NCI-H187 (cell line): ENCODE results near the gene FIGLA.
"Not testable (repeated sequence)": the region's sequence is repeated elsewhere in the genome, so short reads cannot be mapped to it uniquely, and the experiment has no call there.

Experiments
- DNase-seq, 2 experiments: peaks; one replicate each; lab custom pipeline; 2025; lab: John Stamatoyannopoulos, UW

Gene FIGLA

GRCh38 chr2:70746094-70746974, 44.1 kb downstream of the FIGLA start:
- DNase-seq: no peak

DNA sequence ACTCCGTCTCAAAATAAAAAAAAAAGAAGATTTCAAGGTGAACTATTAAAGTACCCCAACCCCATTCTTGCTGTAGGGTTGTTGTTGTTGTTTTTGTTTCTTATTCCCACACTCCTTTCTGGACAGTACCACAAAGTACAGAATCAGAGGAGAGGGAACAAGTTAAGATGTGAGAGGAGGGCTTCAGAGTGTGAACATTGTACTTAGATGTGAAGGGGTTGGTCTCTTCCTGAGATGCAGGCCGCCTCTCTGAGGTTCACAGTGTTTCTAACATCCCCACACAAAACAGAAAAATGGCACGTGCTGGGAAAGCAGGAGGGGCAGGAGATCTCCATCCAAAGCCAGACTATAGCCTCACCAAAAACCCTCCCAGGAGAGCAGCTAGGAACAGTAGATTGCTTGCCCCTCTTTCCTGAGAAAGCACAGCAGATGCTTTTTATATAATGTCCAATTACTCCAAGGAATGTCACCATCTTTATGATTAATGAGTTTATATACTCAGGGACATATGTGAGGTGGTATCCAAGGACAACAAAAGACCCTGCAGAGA, 45.1 kb downstream of the FIGLA start:
- no peak for DNase-seq

DNA sequence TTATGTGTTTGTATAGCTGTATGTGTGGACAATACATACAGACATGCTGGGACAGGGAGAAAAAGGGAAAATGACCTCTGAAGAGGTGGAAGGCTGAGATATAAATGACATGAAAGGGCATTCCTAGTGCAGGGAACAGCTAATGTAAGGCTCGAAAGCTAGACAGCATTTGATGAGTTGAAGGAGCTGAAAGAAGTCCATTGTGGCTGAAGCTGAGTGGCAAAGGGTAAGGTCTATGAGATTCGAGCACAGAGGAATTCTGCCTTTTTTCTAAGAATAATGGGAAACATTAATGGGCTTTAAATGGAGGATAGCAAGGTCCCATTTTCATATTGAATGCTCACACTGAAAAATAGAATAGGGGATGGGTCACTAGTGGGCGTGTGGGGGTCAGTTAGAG, 46.0 kb downstream of the FIGLA start:
- DNase-seq: no peak

GRCh38 chr2:70743677-70744076, 46.8 kb downstream of the FIGLA start:
- no peak for DNase-seq

DNA sequence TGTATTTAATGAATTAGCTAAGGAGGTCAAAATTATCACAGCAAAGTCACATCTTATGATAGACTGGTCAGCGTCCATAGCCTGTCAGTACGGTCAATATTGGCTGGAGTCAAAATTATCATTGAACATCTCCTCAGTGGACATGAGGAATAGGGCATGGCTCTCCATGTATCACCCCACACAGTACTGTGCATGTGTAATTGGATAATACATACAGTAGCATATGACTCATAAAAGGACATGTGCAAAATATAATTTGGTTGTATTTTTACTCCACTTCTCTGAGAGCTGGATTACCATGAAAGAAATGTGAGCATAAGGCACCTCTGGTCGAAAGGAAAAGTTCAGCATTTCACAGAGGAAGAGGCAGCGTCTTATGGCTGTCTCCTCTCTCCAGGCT, 47.4 kb downstream of the FIGLA start:
- DNase-seq: no peak

- DNase-seq: not testable (repeated sequence)
Observed at GRCh38 chr2:70739492-70739891, 51.0 kb downstream of the FIGLA start.

GRCh38 chr2:70738159-70738558, 52.3 kb downstream of the FIGLA start:
- no peak for DNase-seq

DNA sequence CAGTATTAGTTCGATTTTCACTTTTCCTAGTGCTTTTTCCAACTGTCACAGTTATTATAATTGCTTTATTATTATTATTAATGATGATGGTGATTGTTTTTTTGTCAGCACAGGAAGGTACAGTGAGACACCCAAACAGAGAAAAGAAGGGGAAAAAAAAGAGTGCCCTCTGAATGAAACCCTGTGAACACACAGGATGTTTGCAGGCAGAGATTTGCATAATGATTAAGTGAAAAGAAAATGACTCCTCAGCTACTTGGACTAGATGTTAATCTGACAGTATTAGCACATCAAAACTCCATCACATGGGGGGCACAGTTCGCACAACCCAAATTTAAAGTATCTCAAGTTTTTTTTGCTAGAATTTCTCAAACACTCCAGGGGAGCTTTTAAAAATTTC, 55.4 kb downstream of the FIGLA start:
- no peak for DNase-seq

DNA sequence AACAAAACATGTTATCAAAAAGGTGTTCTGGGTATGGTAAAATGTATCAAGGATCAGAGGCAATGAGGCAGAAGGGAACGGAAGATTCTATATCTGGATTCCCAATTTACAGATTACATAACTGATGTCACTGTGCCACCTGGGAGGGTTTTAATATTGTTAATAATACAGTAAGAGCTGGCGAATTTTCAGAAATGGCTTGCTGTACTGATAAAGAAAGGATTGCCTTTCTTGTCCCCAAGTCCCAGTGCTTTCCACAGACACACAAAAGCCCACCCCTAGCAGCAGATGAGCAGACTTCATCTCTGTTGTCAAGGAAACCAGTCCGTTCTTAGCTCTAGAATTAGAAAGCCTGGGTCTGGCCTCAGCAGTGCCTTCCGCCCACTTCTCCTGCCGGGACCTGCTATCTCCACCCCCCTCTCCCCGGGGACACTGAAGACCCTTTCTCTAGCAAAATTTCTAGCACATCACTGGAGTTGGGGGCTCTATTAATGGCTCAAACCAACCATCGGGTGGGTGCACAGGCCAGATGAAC, 56.7 kb downstream of the FIGLA start:
- DNase-seq: no peak

- DNase-seq: no peak
Observed at GRCh38 chr2:70732766-70733645, 57.4 kb downstream of the FIGLA start.

DNA sequence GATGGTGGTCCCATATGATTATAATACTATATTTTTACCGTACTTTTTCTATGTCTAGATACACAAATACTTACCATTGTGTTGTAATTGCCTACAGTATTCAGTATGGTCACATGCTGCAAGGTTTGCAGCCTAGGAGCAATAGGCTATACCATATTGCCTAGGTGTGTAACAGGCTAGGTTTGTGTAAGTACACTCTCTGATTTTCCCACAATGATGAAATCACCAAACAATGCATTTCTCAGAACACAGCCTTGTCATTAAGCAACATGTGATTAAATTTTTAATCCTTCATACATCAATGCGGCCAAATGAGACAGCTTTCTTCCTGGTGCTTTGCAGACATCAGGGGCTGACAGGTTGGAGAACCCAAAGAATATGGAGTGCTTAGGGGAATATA, 59.7 kb downstream of the FIGLA start:
- no peak for DNase-seq

GRCh38 chr2:70729647-70730046, 60.8 kb downstream of the FIGLA start:
- no peak for DNase-seq

DNA sequence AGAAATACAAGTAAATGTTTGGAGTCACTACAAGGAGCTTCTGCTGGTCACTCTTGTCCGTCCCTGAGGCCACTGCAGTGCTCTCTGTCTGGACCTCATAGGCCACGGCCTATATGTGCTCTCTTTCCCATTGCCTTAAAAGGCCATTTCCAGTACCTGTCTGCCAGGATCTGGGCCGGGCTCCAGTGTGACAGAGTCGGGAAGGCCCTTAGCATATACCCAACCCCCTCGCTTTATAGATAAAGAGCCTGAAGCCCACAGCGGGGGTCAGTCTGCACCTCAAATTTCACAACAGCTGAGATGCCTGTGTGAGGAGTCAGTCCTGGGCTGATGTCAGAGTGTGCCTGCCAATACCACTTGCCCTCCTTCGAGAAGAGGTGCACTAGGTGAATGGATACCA, 62.3 kb downstream of the FIGLA start:
- DNase-seq: no peak
